HG03469 (cell line): ENCODE measurements around the gene CCDC93.

ENCODE experiments used
- ATAC-seq: cut with Tn5 transposase; IDR thresholded peaks from one replicate; pipeline ENCODE4 v1.9.1; 2021; ENCODE audit warnings: mild to moderate bottlenecking, moderate library complexity, moderate number of reproducible peaks; ENCODE audit not compliant: unreplicated experiment

Gene CCDC93

GRCh38 chr2:117994729-117995128, 19.1 kb downstream of the CCDC93 start:
- ATAC-seq = no peak

DNA sequence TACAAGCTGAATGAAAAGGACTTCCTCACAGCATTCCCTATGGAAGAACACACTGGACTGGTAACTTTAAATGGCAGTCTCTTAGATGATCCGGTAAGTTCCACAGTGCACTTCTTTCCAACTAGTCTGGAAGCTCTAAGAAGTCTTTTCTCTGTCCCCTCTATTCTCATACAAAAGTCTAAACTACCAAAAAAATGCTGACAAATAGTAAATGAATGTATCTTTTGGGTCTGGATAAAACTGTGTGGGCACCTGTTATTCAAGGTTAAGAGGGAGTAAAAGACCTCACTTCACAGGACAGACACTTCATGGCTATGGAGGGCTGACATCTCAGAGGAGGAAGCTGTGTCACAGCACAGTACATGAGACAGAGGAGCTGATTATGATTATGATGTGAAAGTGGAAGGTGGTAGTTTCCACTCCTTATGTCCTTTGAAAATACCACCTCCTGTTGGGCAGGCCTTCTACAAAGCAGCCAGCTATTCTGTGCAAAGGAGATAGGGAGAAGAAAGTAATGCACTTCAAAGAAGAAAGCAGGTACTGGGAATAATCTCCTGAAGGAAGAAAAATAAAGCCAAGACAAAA, 23.9 kb downstream of the CCDC93 start:
- ATAC-seq = no peak

DNA sequence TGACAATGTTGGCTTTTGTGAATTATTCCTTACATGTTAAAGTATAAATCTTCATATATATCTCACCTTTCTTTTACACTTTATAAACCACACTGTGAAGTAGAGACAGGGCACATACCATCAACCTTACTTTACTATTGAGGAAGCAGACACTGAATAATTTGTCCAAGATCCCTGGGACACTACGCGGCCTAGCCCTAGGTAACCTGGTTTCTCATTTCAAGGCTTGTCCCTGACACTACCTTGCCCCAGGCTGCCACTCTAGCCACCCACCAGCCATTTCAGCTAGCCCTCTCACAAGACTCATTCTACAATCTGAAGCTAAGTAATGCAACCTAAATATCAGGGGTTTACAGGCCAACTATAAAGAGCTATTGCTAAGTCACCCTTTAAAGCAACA, 26.7 kb downstream of the CCDC93 start:
- ATAC-seq = no peak

DNA sequence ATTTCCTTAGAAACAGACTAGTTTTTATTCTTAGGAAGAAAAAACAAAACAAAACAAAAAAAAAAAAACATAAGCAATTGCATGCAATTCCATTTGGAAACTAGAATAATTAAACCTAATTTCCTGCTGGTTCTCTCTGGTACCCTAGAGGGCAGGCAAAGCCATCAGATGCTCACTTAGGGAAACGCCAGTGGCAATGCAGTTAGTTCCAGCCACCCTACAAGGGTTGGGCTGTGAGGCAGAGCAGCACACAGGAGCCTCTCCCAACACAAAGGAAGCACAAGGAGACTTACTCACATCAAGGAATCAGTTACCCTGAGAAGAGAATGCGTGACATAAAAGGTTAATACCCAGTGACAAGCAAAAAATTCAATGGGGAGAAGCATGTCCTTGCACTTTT, 28.8 kb downstream of the CCDC93 start:
- no peak for ATAC-seq

DNA sequence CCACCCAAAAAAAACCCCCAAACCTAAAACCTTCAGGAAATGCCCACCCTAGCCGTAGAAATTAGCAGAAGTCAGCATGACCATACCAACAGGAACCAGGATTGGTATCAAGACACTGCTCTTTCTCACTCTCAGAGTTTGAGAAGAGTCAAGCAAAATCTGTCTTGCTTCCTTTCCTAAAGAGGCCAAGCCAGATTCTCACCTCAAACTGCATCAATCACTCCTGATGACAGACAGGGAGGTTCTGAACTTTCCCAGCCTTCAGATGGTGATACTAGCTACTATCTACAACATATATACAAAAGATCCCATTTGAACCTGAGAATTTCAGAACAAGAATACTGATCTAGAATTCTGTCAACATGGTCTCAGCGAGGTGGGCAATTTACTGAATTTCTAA, 29.7 kb downstream of the CCDC93 start:
- no peak for ATAC-seq

- ATAC-seq = no peak
These were observed 30.8 kb downstream of the CCDC93 start for GRCh38 chr2:117983040-117983439.

GRCh38 chr2:117982376-117983033, 31.4 kb downstream of the CCDC93 start:
- no peak for ATAC-seq

DNA sequence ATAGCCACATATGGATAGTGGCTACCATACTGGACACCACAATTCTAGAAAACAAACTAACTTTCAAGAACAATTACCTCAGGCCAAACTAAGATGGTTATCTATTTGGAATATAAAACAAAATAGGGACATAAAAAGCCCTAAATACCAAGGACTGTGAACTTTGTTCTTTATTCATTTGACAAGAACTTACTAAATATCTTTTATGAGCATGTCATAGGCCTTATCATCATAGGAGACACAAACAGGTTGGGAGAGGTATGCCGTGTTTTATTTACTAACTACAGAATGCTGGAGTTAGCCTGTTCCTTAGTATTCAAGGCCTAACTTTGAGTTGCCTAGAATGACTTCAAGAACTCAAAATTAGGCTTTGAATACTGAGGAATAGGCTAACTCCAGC, 32.1 kb downstream of the CCDC93 start:
- ATAC-seq = no peak

DNA sequence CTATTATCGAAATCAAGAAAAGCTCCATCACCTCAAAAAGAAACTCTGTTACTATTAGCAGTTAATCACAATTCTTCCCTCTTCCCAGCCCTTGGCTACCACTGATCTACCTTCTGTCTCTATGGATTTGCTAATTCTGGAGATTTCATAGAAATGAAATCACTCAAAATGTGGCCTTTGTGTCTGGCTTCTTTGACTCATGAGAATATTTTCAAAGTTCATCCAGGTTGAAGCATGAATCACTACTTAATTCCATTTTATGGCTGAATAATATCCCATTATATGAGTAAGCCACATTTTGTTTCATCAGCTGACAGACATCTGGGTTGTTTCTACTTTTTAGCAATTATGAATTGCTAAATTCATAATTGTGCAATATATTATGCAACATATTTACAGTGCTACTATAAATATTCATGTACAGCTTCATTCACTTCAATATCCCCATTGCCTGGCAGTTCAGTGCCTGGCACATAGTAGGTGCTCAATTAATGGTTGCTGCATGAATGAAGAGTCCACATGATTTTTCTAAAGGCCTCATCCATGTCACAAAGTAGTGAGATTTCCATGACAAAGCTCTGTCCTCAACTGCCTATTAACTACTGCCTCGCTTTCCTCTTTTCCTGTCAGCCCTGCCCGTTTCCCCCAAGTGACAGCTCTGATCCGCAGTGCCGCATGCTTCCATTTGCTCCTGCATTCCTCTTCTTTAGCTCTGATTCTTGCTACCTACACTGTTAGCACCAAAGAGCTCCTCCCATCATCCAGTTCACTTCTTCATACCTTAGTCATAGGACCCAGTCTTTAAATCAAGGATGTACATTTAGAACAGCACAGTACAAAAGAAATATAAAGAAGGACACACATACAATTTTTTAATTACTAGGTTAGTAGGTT, 32.8 kb downstream of the CCDC93 start:
- no peak for ATAC-seq

DNA sequence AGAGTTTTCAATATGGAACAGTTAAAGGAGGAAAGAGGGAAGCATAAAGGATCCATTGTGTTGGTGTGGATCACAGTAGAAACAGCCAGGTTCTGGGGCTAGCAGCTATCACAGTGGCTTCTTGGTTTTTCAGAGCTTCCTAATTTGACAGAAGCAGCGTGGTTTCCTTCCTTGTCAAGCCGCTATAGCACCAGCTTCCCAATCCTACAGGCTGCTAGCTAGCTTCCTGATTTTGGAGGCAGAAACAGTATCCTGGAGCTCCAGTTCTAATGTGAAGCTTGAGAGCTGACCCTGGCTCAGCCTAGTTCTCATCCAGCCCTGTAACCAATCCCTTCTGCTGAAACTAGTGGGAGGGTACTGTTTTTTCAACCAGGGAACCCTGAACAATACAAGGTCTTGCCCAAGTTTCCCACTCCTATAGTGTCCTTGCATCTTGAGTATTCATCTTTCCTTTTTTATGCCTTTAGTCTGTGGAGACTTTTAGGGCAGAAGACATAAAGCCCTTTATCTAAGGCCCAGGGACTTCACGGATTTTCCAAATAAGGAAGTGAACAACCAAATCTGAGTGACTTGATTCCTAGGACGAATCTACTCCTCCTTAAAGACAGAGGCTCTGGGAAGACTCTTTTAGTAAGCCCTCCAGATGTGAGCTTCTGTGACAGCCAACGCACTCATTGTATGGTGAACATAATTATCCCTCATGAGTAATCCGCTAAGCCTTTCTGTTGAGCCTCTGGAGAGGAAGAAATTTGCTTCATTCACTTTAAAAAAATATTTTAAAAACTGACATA, 33.8 kb downstream of the CCDC93 start:
- ATAC-seq = no peak

DNA sequence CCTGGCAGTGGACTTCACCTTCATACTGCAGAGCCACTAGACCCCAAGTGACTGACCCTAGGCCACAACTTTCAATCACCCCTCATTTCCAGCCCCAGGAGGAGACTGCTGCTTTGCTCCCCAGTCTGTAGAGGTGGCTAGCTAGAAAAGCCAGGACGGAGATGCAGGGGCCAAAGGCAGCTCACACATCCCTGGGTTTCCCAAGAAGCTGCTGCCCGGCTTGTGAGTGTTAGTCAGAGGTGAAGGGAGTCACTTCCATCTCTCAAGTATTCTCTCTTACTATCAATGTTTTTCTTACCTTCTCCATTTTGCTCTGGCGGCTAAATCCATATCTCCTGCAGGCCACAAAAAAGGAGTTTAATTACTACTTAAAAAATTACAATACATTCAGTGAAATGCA, 36.2 kb downstream of the CCDC93 start:
- no peak for ATAC-seq

- ATAC-seq = no peak
These were observed 37.3 kb downstream of the CCDC93 start for GRCh38 chr2:117976581-117976980.

- no peak for ATAC-seq
These were observed 40.3 kb downstream of the CCDC93 start for GRCh38 chr2:117973498-117974082.

GRCh38 chr2:117972476-117973123, 41.3 kb downstream of the CCDC93 start:
- no peak for ATAC-seq

DNA sequence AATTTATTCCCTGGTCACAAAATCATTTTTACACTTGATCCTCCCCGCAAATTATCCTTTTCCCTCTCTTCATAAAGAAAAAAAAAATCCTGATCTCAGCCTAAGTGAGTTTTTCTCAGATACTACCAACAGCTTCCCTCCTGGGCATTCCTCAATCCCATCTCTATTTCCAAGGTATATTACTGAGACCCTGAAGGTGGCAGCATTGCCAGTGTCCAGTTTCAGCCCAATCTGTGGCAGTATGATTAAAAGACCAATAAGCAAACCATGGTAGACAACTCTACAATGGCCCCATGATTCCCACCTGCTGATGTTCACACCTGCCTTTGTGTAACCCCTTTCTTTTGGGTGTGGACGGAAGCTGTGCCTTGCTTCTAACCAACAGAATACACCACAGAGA, 45.1 kb downstream of the CCDC93 start:
- no peak for ATAC-seq

DNA sequence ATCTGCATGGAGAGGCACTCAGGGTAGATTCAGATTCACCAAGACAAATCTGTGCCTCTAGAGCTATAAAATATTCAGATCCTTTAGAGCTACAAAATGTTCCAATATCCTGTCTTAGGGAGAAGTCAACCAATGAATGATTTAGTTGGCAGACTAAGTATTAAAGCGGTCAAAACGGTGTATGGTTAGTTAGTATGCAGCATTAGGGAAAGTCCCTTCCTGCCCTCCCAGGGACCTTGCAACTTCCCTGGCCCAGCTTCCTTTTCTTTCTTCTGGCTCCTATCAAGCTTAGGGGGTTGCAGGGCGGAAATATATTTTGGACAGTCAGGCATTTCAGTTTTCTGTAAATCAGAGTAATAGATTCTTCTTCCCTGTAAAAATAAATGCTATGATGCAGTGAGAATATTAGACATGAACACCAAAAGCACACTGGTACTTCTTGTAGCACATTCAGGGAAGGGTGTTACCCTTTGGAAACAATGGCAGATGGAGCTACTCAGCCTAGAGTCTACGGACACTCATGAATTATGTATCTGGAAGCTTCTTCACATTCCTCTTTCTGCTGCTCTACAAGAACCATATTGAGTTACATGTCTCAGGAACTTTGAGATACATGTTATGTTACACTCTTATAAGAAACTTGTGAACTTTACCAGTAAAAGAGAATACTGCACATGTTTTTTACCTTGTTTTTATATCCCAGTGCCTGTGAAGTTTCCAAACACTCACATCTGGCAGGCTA, 45.7 kb downstream of the CCDC93 start:
- no peak for ATAC-seq

DNA sequence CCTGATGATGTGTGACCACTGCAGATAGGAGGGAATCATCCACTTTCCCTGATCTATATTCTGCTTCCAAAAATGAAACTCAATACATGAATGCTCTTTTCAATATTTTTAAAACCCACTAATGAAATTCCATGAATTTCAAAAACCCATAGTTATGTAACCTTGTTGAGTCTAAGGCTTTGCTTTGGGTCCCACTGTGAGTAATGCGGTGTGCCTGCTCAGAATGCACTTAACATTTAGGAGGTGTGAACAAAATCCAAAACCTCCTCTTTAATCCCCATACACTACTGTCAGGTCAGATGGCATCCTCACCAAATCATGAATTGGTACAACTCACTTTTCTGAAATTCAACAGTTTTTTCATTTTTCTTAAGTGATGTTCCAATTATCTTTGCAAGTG, 50.4 kb downstream of the CCDC93 start:
- ATAC-seq = no peak

- ATAC-seq = no peak
These were observed 52.7 kb downstream of the CCDC93 start for GRCh38 chr2:117961201-117961600.

DNA sequence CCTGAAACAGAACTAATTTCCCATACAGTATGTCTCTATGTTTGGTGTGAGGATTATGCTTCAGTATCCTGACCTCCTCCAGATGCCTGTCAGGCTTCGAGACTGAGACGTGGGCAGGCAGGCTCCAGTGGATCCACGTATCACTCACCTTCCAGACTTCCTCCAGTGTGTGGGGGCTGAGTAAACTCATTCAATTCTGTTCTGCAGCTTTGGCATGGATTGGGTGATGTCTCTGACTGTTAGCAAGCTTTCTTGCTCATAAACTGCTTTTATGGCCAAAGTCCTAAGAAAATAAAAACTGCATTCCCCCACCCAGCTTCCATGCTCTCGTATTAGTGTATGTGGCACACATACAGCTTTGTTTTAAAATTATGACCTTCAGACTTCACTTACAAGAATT, 53.6 kb downstream of the CCDC93 start:
- ATAC-seq = no peak

- no peak for ATAC-seq
These were observed 55.7 kb downstream of the CCDC93 start for GRCh38 chr2:117958186-117958585.
